ENCODE results near the gene ASB18.

Gene ASB18

DNA sequence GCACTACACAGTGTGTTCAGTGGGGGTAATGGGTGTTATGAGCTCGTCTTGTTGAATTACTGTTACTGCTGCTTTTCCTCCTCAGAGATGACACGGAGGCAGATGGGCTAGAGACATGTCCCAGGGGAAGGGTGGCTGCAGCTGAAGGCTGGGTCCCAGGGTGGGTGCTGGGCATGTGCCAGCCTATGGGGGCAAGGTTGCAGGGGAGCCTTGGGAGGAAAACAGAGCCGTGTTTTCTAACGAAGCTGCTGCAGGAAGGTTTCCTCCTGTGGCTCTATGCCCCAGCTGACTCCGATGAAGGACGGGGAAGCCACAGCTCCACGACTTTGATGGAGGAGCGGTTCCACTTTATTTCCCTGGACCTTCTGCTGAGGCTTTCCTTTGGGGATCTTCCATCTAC lies 42.4 kb downstream of the ASB18 start:
- Histone ChIP-seq H3K27me3 (ENCODE audit: control insufficient read depth, insufficient read depth, low read length) (no peaks in the 10 kb centered on the region), H3K9ac (ENCODE audit: low read depth, low read length) (no peak overlapping the region), H3K36me3 (ENCODE audit: control insufficient read depth, insufficient read depth, low read length) (no peaks in the 10 kb centered on the region), H3K4me3 (ENCODE audit: low read depth, low read length) (no peak overlapping the region), H3K4me1 (ENCODE audit: control insufficient read depth, insufficient read depth, low read length) (no peaks in the 10 kb centered on the region), H3K27ac (ENCODE audit: low read depth, low read length) (no peak overlapping the region), H3K9me3 (ENCODE audit: control insufficient read depth, insufficient read depth, low read length) (peaks cover 15% of the 10 kb centered on the region)

DNA sequence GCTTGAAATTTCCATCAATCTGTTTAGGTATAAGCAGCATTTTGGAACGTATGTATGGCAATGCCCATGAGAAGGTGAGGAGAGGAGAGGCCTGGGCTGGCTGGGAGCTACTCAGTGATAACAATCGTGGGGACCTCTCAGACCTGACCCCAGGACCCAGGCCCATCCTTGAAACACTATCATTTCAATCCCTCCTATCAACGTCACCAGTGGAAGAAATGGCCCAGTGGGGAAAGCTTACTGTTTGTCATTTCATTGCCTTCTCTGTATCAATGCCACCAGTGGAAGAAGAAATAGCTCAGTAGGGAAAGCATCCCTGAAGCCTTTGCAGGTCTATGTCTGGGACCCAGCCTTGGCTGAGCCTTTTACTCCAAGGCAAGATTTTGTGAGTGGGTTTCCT lies 44.8 kb downstream of the ASB18 start:
- Histone ChIP-seq H3K27me3 (ENCODE audit: control insufficient read depth, insufficient read depth, low read length) (no peaks in the 10 kb centered on the region), H3K4me1 (ENCODE audit: control insufficient read depth, insufficient read depth, low read length) (no peaks in the 10 kb centered on the region), H3K4me3 (ENCODE audit: low read depth, low read length) (no peak overlapping the region), H3K27ac (ENCODE audit: low read depth, low read length) (no peak overlapping the region), H3K9ac (ENCODE audit: low read depth, low read length) (no peak overlapping the region), H3K36me3 (ENCODE audit: control insufficient read depth, insufficient read depth, low read length) (no peaks in the 10 kb centered on the region), H3K9me3 (ENCODE audit: control insufficient read depth, insufficient read depth, low read length) (peaks cover 12% of the 10 kb centered on the region)

DNA sequence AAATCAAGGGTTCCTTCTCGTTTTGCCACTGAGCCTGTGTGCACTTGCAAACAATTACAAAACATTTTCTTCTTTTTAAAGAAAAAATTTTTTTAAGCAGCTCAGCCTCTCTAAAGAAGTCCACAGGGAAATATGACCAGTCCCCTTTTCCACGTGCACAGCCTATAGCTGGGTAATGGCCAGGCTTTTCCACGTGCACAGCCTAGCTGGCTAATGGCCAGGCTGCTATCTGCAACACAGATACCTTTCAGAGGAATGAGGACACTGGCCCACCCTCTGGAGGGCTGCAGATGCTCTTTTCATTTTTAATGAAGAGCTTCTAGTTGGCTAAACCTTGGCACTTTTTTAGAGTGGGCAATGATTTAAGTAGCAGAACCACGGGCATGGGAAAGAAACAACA lies 46.3 kb downstream of the ASB18 start:
- Histone ChIP-seq H3K4me3 (ENCODE audit: low read depth, low read length) (no peak overlapping the region), H3K4me1 (ENCODE audit: control insufficient read depth, insufficient read depth, low read length) (no peaks in the 10 kb centered on the region), H3K9ac (ENCODE audit: low read depth, low read length) (no peak overlapping the region), H3K36me3 (ENCODE audit: control insufficient read depth, insufficient read depth, low read length) (no peaks in the 10 kb centered on the region), H3K9me3 (ENCODE audit: control insufficient read depth, insufficient read depth, low read length) (no peaks in the 10 kb centered on the region), H3K27me3 (ENCODE audit: control insufficient read depth, insufficient read depth, low read length) (no peaks in the 10 kb centered on the region), H3K27ac (ENCODE audit: low read depth, low read length) (no peak overlapping the region)

DNA sequence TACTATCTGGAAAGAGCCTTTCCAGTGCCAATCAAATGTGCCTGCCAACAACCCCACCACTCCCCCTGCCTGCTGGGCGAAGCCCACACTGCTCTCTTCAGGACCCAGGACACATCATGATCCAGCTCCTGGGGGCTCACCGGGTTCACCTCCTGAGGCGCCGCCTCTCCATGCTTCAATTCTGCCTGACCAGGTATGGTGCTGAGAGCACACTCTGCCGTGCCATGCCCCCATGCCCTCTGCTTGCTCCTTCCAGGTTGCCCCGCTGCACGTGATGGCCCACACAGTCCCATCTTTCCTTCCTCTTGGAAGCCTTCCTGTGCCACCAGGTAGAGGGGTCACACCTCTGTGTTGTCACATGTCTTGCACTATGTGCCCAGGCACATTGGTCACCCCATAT lies 47.5 kb downstream of the ASB18 start:
- H3K27ac ChIP-seq (ENCODE audit: low read depth, low read length) = no peak overlapping the region
- no peaks in the 10 kb centered on the region for H3K36me3 ChIP-seq (ENCODE audit: control insufficient read depth, insufficient read depth, low read length)
- H3K4me1 ChIP-seq (ENCODE audit: control insufficient read depth, insufficient read depth, low read length) = no peaks in the 10 kb centered on the region
- no peaks in the 10 kb centered on the region for H3K27me3 ChIP-seq (ENCODE audit: control insufficient read depth, insufficient read depth, low read length)
- H3K4me3 ChIP-seq (ENCODE audit: low read depth, low read length) = no peak overlapping the region
- H3K9ac ChIP-seq (ENCODE audit: low read depth, low read length) = no peak overlapping the region
- no peaks in the 10 kb centered on the region for H3K9me3 ChIP-seq (ENCODE audit: control insufficient read depth, insufficient read depth, low read length)

DNA sequence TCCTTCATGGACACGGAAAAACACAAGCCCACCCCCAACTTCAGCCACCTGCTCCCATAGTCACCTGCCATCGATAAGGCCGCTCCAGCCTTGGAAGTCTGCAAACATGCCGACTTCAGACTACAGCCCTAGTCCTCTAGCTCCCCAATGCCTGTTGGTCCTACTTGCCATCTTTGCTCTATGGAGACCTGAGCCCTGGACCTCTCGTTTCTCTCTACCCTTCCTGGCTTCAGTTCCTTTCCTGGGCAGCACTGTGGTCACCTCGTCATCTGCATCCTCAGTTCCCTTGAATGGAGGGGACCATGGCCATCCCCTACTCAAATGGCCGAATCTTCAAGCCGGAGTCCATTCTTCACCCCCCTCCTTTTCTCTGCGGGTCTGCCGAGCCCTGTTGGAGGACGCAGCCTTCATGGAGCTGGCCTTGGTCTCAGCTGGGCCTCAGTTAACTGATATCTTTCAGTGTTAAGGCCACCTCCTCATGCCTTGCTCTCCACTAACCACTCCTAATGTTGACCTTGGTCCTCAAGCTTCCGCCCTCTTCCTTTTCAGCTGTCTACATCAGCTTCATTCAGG lies 48.4 kb downstream of the ASB18 start:
- no peaks in the 10 kb centered on the region for H3K4me1 ChIP-seq (ENCODE audit: control insufficient read depth, insufficient read depth, low read length)
- no peak overlapping the region for H3K4me3 ChIP-seq (ENCODE audit: low read depth, low read length)
- no peak overlapping the region for H3K27ac ChIP-seq (ENCODE audit: low read depth, low read length)
- H3K9me3 ChIP-seq (ENCODE audit: control insufficient read depth, insufficient read depth, low read length) = no peaks in the 10 kb centered on the region
- H3K27me3 ChIP-seq (ENCODE audit: control insufficient read depth, insufficient read depth, low read length) = no peaks in the 10 kb centered on the region
- H3K9ac ChIP-seq (ENCODE audit: low read depth, low read length) = no peak overlapping the region
- H3K36me3 ChIP-seq (ENCODE audit: control insufficient read depth, insufficient read depth, low read length) = no peaks in the 10 kb centered on the region

DNA sequence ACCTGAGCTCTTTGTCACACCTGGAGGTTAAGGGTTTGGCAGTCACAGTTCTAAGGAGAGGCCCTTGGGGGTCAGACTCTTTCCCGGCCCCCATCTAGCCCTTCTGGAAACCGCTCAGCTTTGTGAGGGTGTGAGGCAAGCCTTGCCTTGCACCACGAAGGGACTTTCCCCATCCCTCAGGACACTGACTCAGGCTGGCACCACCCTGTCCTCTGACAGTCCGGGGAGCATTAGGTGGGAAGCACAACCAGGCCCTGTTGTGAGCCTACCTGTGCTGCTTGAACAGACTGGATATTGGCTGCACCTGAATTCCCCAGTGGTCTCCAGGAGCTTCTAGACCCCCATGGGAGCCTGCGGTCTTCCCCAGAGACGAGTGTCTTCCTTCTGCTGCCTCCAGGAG lies 49.0 kb downstream of the ASB18 start:
- no peak overlapping the region for H3K4me3 ChIP-seq (ENCODE audit: low read depth, low read length)
- H3K27ac ChIP-seq (ENCODE audit: low read depth, low read length) = no peak overlapping the region
- no peaks in the 10 kb centered on the region for H3K9me3 ChIP-seq (ENCODE audit: control insufficient read depth, insufficient read depth, low read length)
- H3K27me3 ChIP-seq (ENCODE audit: control insufficient read depth, insufficient read depth, low read length) = no peaks in the 10 kb centered on the region
- H3K9ac ChIP-seq (ENCODE audit: low read depth, low read length) = no peak overlapping the region
- H3K36me3 ChIP-seq (ENCODE audit: control insufficient read depth, insufficient read depth, low read length) = no peaks in the 10 kb centered on the region
- no peaks in the 10 kb centered on the region for H3K4me1 ChIP-seq (ENCODE audit: control insufficient read depth, insufficient read depth, low read length)

DNA sequence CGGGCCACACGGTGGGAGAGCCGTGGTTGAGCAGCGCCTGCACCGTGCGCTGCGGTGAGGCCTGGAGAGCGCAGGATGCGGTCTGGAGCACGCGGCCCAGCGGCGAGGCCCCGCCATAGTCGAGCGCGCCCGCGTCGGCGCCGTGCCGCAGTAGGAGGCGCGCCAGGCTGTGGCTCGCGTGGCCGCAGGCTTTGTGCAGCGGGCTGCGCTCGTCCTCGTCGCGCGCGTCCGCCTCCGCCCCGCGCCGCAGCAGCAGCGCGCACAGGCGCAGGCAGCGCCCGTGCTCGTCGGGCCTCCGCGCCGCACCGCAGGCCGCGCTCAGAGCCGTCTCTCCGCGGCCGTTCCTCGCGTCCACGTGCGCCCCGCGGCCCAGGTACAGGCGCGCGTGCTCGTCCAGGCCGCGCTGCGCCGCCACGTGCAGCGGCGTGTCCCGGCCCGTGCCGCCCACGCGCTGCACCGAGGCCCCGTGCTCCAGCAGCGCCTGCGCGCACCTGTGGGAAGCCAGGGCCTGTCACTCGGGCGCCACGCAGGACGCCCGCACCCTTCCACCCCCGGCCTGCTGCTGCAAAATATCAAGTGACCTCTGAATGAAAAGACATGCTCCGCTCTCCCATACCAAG lies 49.7 kb downstream of the ASB18 start:
- Histone ChIP-seq H3K9ac (ENCODE audit: low read depth, low read length) (no peak overlapping the region), H3K27ac (ENCODE audit: low read depth, low read length) (no peak overlapping the region), H3K36me3 (ENCODE audit: control insufficient read depth, insufficient read depth, low read length) (no peaks in the 10 kb centered on the region), H3K4me3 (ENCODE audit: low read depth, low read length) (no peak overlapping the region), H3K9me3 (ENCODE audit: control insufficient read depth, insufficient read depth, low read length) (no peaks in the 10 kb centered on the region), H3K4me1 (ENCODE audit: control insufficient read depth, insufficient read depth, low read length) (no peaks in the 10 kb centered on the region), H3K27me3 (ENCODE audit: control insufficient read depth, insufficient read depth, low read length) (no peaks in the 10 kb centered on the region)

DNA sequence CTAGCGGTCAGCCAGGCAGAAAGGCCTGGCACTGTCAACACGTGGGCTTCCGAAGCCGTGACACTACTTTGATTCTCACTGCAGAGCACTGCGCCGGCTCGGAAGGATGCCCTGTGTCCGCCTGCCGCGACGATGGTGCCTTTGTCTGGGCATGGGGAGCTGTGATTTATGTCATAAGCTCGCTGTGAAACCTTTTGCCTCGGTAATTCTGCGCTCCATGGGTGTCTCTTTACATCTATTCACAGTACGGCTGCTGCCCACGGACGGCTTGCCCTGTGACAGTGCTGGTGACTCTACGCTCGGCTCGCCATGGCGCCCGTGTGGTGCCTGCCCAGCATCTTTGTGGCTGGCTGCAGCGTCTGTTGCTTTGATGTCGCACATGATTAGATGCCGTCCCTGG lies 52.9 kb downstream of the ASB18 start:
- H3K27me3 ChIP-seq (ENCODE audit: control insufficient read depth, insufficient read depth, low read length) = no peaks in the 10 kb centered on the region
- no peaks in the 10 kb centered on the region for H3K36me3 ChIP-seq (ENCODE audit: control insufficient read depth, insufficient read depth, low read length)
- no peak overlapping the region for H3K9ac ChIP-seq (ENCODE audit: low read depth, low read length)
- H3K27ac ChIP-seq (ENCODE audit: low read depth, low read length) = no peak overlapping the region
- H3K4me1 ChIP-seq (ENCODE audit: control insufficient read depth, insufficient read depth, low read length) = no peaks in the 10 kb centered on the region
- no peak overlapping the region for H3K4me3 ChIP-seq (ENCODE audit: low read depth, low read length)
- H3K9me3 ChIP-seq (ENCODE audit: control insufficient read depth, insufficient read depth, low read length) = no peaks in the 10 kb centered on the region

DNA sequence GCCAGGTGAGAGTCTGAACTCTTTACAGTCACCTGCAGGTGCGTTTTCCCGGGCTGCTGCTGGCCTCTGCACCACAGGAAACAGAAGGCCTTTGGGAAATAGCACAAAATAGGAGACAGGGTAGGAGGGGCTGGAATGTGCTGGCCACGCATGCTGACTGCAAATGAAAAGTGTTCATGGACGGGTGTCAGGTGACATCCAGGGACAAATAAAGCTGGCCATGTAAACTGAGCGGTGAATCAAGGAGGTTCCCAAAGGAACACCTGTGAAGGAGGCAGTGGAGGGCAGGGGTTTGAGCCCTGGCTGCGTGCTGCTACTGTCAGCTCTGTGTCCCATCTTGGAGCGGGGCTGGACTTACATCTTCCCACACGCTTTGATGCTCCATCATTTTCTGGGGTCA lies 53.7 kb downstream of the ASB18 start:
- no peaks in the 10 kb centered on the region for H3K27me3 ChIP-seq (ENCODE audit: control insufficient read depth, insufficient read depth, low read length)
- no peaks in the 10 kb centered on the region for H3K9me3 ChIP-seq (ENCODE audit: control insufficient read depth, insufficient read depth, low read length)
- no peaks in the 10 kb centered on the region for H3K4me1 ChIP-seq (ENCODE audit: control insufficient read depth, insufficient read depth, low read length)
- H3K4me3 ChIP-seq (ENCODE audit: low read depth, low read length) = no peak overlapping the region
- H3K36me3 ChIP-seq (ENCODE audit: control insufficient read depth, insufficient read depth, low read length) = no peaks in the 10 kb centered on the region
- H3K9ac ChIP-seq (ENCODE audit: low read depth, low read length) = no peak overlapping the region
- no peak overlapping the region for H3K27ac ChIP-seq (ENCODE audit: low read depth, low read length)

DNA sequence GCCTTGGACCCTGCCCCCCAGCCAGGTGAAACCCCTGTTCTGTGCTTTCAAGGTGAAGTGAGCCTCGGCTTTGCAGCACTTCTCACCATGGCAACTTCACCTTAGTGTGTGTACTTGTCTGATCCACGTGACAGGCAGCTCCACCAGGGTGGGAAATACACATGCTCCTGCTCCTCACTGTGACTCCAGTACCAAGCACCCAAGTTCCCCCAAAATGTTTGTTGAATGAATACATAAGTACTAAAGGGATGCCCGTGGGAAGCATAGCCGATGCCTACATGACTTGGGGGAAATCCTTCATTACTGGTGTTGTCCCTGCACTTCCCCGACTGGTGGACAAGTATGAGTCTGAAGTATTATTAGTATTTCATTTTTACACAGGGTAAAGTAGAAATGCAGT lies 54.2 kb downstream of the ASB18 start:
- H3K9me3 ChIP-seq (ENCODE audit: control insufficient read depth, insufficient read depth, low read length) = no peaks in the 10 kb centered on the region
- no peak overlapping the region for H3K27ac ChIP-seq (ENCODE audit: low read depth, low read length)

DNA sequence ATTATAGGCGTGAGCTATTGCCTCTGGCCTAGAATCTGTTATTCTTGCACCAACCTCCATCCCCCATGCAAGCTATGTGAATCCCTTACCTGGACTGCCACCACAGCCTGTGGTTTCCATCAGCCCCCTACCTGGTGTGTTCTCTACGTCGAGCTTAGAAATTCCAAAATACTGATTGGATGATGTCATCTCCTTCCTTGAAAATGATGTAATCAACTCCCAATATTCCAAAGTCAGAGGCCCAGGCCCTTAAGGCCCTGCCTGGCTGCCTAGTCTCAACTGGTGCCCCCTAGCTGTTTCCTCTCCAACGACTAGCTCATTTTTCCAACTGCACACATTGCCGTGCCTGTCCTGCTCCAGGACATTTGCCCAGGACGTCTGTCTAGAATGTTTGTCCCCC lies 54.7 kb downstream of the ASB18 start:
- Histone ChIP-seq H3K9me3 (ENCODE audit: control insufficient read depth, insufficient read depth, low read length) (no peaks in the 10 kb centered on the region), H3K9ac (ENCODE audit: low read depth, low read length) (no peak overlapping the region), H3K4me3 (ENCODE audit: low read depth, low read length) (no peak overlapping the region), H3K36me3 (ENCODE audit: control insufficient read depth, insufficient read depth, low read length) (no peaks in the 10 kb centered on the region), H3K27me3 (ENCODE audit: control insufficient read depth, insufficient read depth, low read length) (no peaks in the 10 kb centered on the region), H3K27ac (ENCODE audit: low read depth, low read length) (peak overlapping the region; percentile 18), H3K4me1 (ENCODE audit: control insufficient read depth, insufficient read depth, low read length) (no peaks in the 10 kb centered on the region)

More for the DNA sequence above, 54.2 kb downstream of the ASB18 start:
- H3K4me1 ChIP-seq (ENCODE audit: control insufficient read depth, insufficient read depth, low read length) = no peaks in the 10 kb centered on the region
- no peak overlapping the region for H3K4me3 ChIP-seq (ENCODE audit: low read depth, low read length)
- no peaks in the 10 kb centered on the region for H3K27me3 ChIP-seq (ENCODE audit: control insufficient read depth, insufficient read depth, low read length)
- H3K9ac ChIP-seq (ENCODE audit: low read depth, low read length) = no peak overlapping the region
- no peaks in the 10 kb centered on the region for H3K36me3 ChIP-seq (ENCODE audit: control insufficient read depth, insufficient read depth, low read length)
